Gastrocnemius medialis (tissue), 4 donors: ENCODE data around the gene GGT7. TPM values are rescaled to one million over a fixed set of nuclear protein-coding genes. Genes with fewer than 3 reads are reported as not detected.
A peak's percentile ranks its signal among the peaks of the same experiment; 100 is the strongest.

Source experiments
- ATAC-seq, 2 donors: fragments of 150-250 bp; one replicate each; pipeline ENCODE4 v1.9.1; 2016
- DNase-seq, 2 donors: peaks; one replicate each; pipeline ENCODE4 v3.0.0-alpha.2; 2019
- H3K27ac ChIP-seq, 4 donors: fragments of 200-600 bp; sonication (generic); 1 replicate in 1 of 4; 2 replicates in 3 of 4; pipeline ENCODE4 v1.5.1; 2016 to 2018; ENCODE audit warnings: mild to moderate bottlenecking in 2 of 4, moderate library complexity in 1 of 4
- H3K27me3 ChIP-seq, 3 donors: fragments of 200-600 bp; sonication (generic) in 2 of 3; 1 replicate in 1 of 3; 2 replicates in 2 of 3; pipeline versions ENCODE4 v1.5.1 to v1.6.0; 2016 to 2019; ENCODE audit warnings: mild to moderate bottlenecking in 1 of 3, moderate library complexity in 1 of 3
- H3K36me3 ChIP-seq, 2 donors: fragments of 200-600 bp; sonication (generic) in 1 of 2; one replicate each; pipeline ENCODE4 v1.5.1; 2017 to 2018
- H3K4me1 ChIP-seq, 2 donors: fragments of 200-600 bp; sonication (generic) in 1 of 2; one replicate each; pipeline ENCODE4 v1.5.1; 2016 to 2017; ENCODE audit warnings: mild to moderate bottlenecking in 2 of 2
- H3K4me3 ChIP-seq, 4 donors: fragments of 200-600 bp; sonication (generic) in 3 of 4; 1 replicate in 1 of 4; 2 replicates in 3 of 4; pipeline ENCODE4 v1.5.1; 2016 to 2019; ENCODE audit warnings: mild to moderate bottlenecking in 2 of 4
- H3K9me3 ChIP-seq, 3 donors: fragments of 200-600 bp; sonication (generic) in 2 of 3; 1 replicate in 1 of 3; 2 replicates in 2 of 3; pipeline ENCODE4 v1.5.1; 2016 to 2019
- POLR2A ChIP-seq, 2 donors: fragments of 450-650 bp; IDR thresholded peaks; one replicate each; pipeline ENCODE4 v1.6.1; 2017; ENCODE audit warnings: antibody characterized with exemption in 2 of 2, mild to moderate bottlenecking in 2 of 2, moderate library complexity in 2 of 2
- in situ Hi-C, 4 donors: fragments of 200-750 bp; cut with MboI; loops; one replicate each; pipeline versions ENCODE4 v1.15.0 to v1.8.0; 2017; ENCODE audit warnings: low sequenced_read_pairs in 4 of 4
- intact Hi-C: fragments of 100-400 bp; cut with DNase I; formaldehyde crosslinking; loops from one replicate; pipeline ENCODE4 v1.15.1; 2023; ENCODE audit warnings: low total_unique reads
- total RNA-seq, 4 donors: library from RNA; depleted of rRNA; stranded (reverse); fragments of >200 nt; gene quantifications; one replicate each; pipeline versions ENCODE4 v1.1.0 to v1.2.3, GENCODE V29; 2016
- TF ChIP-seq, protein P1 (sequence below), 5 experiments: fragments of 450-650 bp in 3 of 5; fragments of 200-600 bp in 2 of 5; sonication (generic) in 2 of 5; IDR thresholded peaks in 4 of 5; conservative IDR thresholded peaks in 1 of 5; 1 replicate in 4 of 5; 2 replicates in 1 of 5; pipeline ENCODE4 v1.5.1; 2016 to 2019; ENCODE audit warnings: antibody characterized with exemption in 5 of 5, mild to moderate bottlenecking in 3 of 5, moderate library complexity in 3 of 5

The GGT7 gene
- total RNA-seq, 4 donors from 2014 or later = 11.4 to 54.2 (median 15.4) TPM

DNA sequence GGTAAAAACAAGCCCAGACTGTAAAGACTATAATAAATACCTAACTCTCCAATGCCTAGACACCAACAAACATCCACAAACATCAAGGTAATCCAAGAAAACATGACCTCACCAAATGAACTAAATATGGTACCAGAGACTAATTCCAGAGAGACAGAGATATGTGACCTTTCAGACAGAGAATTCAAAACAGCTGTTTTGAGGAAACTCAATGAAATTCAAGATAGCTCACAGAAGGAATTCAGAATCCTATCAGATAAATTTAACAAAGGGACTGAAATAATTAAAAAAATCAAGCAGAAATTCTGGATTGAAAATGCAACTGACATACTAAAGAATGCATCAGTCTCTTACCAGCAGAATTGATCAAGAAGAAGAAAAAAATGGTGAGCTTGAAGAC lies 73.8 kb downstream of the GGT7 start:
- DNase-seq (no peak), ATAC-seq (no peak)
- H3K36me3 ChIP-seq = no peaks in the 10 kb centered on the region
- intact Hi-C loops (no loop called here), in situ Hi-C loops (no loop called here)
- TF ChIP-seq, protein P1, sequence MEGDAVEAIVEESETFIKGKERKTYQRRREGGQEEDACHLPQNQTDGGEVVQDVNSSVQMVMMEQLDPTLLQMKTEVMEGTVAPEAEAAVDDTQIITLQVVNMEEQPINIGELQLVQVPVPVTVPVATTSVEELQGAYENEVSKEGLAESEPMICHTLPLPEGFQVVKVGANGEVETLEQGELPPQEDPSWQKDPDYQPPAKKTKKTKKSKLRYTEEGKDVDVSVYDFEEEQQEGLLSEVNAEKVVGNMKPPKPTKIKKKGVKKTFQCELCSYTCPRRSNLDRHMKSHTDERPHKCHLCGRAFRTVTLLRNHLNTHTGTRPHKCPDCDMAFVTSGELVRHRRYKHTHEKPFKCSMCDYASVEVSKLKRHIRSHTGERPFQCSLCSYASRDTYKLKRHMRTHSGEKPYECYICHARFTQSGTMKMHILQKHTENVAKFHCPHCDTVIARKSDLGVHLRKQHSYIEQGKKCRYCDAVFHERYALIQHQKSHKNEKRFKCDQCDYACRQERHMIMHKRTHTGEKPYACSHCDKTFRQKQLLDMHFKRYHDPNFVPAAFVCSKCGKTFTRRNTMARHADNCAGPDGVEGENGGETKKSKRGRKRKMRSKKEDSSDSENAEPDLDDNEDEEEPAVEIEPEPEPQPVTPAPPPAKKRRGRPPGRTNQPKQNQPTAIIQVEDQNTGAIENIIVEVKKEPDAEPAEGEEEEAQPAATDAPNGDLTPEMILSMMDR (IDR thresholded peaks at IDR 0.05 in 4 of 5, conservative IDR thresholded peaks at IDR 0.05 in 1 of 5) = no peak
- no peak for TF ChIP-seq POLR2A (IDR thresholded peaks at IDR 0.05)
- H3K4me1 ChIP-seq = peaks cover 24 to 40% of the 10 kb centered on the region in 2 donors
- no peaks in the 10 kb centered on the region for H3K27me3 ChIP-seq
- H3K27ac ChIP-seq = no peak overlapping the region
- no peaks in the 10 kb centered on the region for H3K9me3 ChIP-seq
- no peak overlapping the region for H3K4me3 ChIP-seq

DNA sequence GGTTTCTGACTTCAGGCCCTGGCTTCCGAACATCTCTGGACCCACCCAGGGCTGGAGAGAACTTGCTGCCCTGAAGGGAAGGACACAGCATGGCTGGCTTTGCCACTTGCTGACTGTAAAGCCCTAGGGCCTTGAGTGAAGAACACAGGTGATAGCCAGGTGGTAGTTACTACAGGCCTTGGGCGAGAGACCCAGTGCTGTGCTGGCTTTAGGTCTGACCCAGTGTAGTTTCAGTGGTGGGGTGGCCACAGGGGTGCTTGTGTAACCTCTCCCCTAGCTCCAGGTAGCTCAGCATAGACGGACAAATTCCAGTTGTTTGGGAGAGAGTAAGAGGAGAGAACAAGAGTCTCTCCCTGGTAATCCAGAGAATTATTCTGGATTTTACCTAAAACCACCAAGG lies 74.3 kb downstream of the GGT7 start:
- intact Hi-C loops (no loop called here), in situ Hi-C loops (no loop called here)
- TF ChIP-seq POLR2A (IDR thresholded peaks at IDR 0.05) = no peak
- TF ChIP-seq, protein P1 (IDR thresholded peaks at IDR 0.05 in 4 of 5, conservative IDR thresholded peaks at IDR 0.05 in 1 of 5) = no peak
- Histone ChIP-seq H3K27me3 (no peaks in the 10 kb centered on the region), H3K36me3 (no peaks in the 10 kb centered on the region), H3K27ac (peak overlapping the region in 1 of 4 donors; percentile 12), H3K9me3 (no peaks in the 10 kb centered on the region), H3K4me1 (peaks cover 26 to 45% of the 10 kb centered on the region in 2 donors), H3K4me3 (no peak overlapping the region)
- DNase-seq (no peak), ATAC-seq (peak in 1 of 2 donors; percentile 23)

DNA sequence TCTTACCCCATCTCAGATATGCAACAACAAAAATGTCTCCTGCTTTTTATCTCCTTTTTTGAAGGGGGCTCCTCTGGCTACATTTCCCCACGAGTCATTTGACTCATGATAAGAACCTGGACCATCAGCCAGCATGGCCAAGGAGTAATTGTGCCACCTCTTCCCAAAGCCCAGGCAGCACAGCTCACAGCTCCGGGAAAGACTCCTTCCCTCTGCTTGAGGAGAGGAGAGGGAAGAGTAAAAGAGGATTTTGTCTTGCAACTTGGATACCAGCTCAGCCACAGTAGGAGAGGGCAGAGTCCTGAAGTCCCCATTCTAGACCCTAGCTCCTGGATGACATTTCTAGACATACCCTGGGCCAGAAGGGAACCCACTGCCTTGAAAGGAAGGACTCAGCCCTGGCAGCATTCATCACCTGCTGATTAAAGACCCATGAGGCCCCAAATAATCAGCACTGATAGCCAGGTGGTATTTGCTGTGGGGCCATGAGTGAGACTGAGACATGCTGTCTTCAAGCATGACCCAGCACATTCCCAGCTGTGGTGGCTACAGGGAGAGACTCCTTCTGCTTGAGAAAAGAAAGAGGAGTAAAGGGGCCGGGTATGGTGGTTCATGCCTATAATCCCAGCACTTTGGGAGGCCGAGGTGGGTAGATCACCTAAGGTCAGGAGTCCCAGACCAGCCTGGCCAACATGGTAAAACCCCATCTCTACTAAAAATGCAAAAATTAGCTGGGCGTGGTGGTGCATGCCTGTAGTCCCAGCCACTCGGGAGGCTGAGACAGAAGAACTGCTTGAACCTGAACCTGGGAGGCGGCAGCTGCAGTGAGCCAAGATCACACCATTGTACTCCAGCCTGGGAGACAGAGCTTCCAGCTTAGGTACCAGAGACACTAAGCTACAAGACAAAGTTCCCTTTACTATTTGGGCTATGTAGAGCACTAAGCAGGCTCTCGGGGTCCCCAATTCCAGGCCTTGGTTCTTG lies 75.4 kb downstream of the GGT7 start:
- no peaks in the 10 kb centered on the region for H3K27me3 ChIP-seq
- intact Hi-C loops (no loop called here), in situ Hi-C loops (no loop called here)
- peak overlapping the region in 1 of 4 donors; percentile 12 for H3K27ac ChIP-seq
- DNase-seq (no peak), ATAC-seq (peak in 1 of 2 donors; percentile 68)
- H3K4me1 ChIP-seq = peaks cover 37 to 55% of the 10 kb centered on the region in 2 donors
- H3K36me3 ChIP-seq = no peaks in the 10 kb centered on the region
- no peaks in the 10 kb centered on the region for H3K9me3 ChIP-seq
- H3K4me3 ChIP-seq = no peak overlapping the region
- TF ChIP-seq, protein P1 (IDR thresholded peaks at IDR 0.05 in 4 of 5, conservative IDR thresholded peaks at IDR 0.05 in 1 of 5) = no peak
- no peak for TF ChIP-seq POLR2A (IDR thresholded peaks at IDR 0.05)

Other genes starting within 250 kb of the GGT7 start
- gene PIGU, start 195.8 kb downstream of the GGT7 start, total RNA-seq = 10 to 100 TPM; 12.8 to 14.1 (median 13.7) TPM
- 10 to 100 TPM in 2 of 4 donors, 1 to 10 TPM in 2; 2.9 to 26.7 (median 11.1) TPM for gene TP53INP2, start 168.5 kb downstream of the GGT7 start, total RNA-seq
- 10 to 100 TPM; 10.9 to 12.7 (median 11.6) TPM for gene NCOA6, start 47.2 kb downstream of the GGT7 start, total RNA-seq
- 10 to 100 TPM; 70.5 to 94.7 (median 88.1) TPM for gene ACSS2, start 3.8 kb upstream of the GGT7 start, total RNA-seq
- 10 to 100 TPM; 14.1 to 33.0 (median 23.8) TPM for gene GSS, start 83.0 kb upstream of the GGT7 start, total RNA-seq
- 1 to 10 TPM; 1.6 to 8.5 (median 3.3) TPM for gene MYH7B, start 83.0 kb upstream of the GGT7 start, total RNA-seq
- 10 to 100 TPM; 58.4 to 67.4 (median 63.5) TPM for gene TRPC4AP, start 220.0 kb upstream of the GGT7 start, total RNA-seq